Ramos (cell line): ENCODE data around the gene ITPR1.

ENCODE experiments used
- in situ Hi-C: fragments of 300-500 bp; cut with MboI; formaldehyde crosslinking; loops from one replicate; pipeline ENCODE4 v1.14.3; 2022; ENCODE audit warnings: low sequenced_read_pairs; ENCODE audit not compliant: unreplicated experiment

The ITPR1 gene

GRCh38 chr3:4562595-4562994, 69.4 kb downstream of the ITPR1 start:
- in situ Hi-C loops = no loop called here

- in situ Hi-C loops = no loop called here
Observed at GRCh38 chr3:4564270-4564669, 71.1 kb downstream of the ITPR1 start.

- in situ Hi-C loops = no loop called here
Observed at GRCh38 chr3:4564928-4565586, 71.9 kb downstream of the ITPR1 start.

DNA sequence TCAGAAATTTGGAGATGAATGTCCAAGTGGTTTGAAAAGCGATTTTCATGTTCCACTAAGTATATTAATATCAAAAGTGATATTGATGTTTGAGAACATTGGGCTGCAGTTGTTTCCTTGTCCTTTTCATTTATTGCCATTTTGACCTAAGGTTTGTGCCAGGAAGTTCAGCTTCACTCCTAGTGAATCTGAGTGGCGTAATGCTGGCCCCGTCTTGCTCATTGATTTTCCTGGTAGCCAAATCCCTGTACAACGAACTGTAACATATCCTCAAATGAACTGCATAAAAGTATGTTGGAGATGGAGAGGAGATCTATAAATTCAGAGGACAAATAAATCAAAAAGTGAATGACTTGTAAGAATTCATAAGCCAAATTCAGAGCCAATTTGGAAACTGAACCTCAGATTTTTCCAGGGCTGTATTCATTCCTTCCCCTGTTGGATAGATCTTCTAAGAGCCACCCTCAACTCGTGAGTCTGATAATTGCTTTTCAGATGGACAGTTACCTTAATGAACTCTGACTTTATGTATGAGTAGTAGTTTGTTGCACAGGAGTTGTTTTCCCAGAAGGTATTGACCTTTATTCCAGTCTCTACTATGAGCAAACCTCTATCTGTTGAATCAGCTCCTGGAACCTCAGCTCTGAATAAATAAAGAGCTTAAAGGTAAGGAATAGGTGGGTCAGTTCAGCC, 72.8 kb downstream of the ITPR1 start:
- in situ Hi-C loops = no loop called here

DNA sequence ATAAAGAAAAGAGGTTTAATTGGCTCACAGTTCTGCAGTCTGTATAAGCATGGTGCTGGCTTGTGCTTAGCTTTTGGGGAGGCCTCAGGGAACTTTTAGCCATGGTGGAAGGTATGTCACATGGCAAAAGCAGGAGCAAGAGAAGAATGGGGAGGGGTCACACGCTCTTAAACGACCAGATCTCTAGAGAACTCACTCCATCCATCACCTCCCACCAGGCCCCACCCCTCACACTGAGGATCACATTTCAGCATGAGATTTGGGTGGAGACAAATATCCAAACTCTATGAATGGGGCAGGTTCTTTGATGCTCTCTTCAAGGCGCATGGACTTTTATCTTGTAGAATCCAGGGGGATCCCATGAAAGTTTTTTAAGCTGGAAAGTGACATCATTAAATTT, 75.7 kb downstream of the ITPR1 start:
- in situ Hi-C loops = no loop called here

DNA sequence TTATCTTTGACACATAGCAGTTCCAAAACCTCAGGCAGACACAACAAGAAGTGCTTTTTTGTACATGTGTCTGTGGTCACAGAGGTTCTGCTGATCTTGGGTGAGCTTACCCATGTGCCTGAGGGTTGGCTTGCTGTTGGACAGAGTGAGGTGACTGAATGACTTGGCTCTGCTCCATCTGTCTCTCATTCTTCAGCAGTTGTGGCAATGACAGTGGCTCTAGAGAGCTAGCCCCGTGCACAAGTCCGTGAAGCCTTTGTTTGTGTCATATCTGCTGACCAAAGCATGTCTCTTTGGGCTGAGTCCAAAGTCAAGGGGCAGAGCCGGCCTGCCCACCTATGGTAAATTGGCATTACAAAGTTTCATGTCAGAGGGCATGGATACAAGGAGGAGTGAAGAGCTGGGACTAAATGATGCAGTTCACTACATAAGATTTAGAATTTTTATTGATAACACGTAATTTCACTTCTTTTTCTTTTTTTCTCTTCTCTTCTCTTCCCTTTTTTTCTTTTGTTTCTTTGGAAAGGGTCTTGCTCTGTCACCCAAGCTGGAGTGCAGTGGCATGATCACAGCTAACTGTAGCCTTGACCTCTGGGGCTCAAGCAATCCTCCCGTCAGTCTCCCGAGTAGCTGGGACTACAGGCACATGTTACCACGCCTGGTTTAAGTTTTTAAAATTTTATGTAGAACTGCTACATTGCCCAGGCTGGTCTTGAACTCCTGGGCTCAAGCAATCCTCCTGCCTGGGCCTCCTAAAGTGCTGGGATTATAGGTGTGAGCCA, 77.9 kb downstream of the ITPR1 start:
- in situ Hi-C loops = no loop called here

GRCh38 chr3:4571690-4572334, 78.7 kb downstream of the ITPR1 start:
- in situ Hi-C loops = no loop called here

- in situ Hi-C loops = no loop called here
Observed at GRCh38 chr3:4573153-4573552, 80.0 kb downstream of the ITPR1 start.

- in situ Hi-C loops = no loop called here
Observed at GRCh38 chr3:4574426-4574965, 81.3 kb downstream of the ITPR1 start.

- in situ Hi-C loops = no loop called here
Observed at GRCh38 chr3:4575381-4575780, 82.2 kb downstream of the ITPR1 start.

GRCh38 chr3:4577721-4578120, 84.6 kb downstream of the ITPR1 start:
- in situ Hi-C loops = no loop called here

DNA sequence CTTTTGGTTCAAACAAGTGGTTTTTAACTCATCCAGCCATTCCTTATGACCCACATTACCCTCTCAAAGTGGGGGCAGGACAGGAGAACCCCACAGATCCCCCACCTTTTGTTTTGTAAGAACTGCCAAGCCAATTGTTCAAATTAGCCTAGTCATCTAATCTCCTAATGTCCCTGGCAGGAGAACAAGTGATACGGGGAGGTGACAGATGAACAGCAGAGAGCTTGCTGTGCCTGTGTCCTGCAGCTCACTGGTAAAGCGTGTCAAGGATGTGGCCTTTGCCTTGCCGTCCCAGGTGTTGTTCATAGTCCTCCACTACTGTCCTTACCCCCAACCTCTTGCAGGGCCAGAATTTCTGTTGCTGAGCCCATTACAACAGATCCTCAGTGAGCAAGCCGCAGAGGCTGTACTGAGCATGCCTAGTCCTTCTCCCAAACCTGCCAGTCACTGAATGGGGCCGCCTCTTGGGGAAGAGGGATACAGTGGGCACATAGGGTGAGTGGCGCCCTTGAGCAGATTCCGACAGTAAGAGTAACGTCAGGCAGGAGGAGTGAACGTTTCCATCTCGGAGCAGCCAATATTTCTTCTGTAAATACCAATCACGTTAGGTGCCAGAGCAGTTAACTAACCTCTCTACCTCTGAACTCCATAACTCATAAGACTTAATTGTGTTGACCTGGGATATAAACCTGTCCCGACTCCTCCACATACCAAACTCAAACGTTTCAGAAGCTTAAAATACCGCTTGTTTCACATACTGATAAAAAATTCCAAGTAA, 87.4 kb downstream of the ITPR1 start:
- in situ Hi-C loops = no loop called here

- in situ Hi-C loops = no loop called here
Observed at GRCh38 chr3:4581124-4581424, 87.9 kb downstream of the ITPR1 start.

- in situ Hi-C loops = no loop called here
Observed at GRCh38 chr3:4581498-4581897, 88.3 kb downstream of the ITPR1 start.

- in situ Hi-C loops = no loop called here
Observed at GRCh38 chr3:4581920-4582611, 88.9 kb downstream of the ITPR1 start.

- in situ Hi-C loops = no loop called here
Observed at GRCh38 chr3:4582624-4583023, 89.5 kb downstream of the ITPR1 start.

DNA sequence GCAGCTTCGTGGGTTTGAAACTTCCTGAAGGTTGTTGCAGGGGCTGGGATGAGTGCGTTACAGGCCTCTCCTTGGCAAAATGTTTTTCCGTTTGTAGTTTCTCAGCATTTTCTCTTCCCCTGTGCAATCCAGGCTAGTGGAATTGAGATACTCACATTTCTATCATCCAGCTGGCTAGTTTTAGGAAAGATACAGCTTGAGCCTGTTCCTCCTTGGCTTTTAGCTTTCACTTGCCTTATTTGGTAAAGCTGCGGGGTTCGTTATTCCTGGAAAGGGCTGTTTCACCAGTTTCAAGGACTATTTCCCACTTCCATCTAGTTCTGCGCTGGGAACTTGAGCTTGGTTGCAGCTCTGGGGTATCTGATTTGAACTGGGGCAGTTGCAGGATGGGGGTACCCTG, 90.3 kb downstream of the ITPR1 start:
- in situ Hi-C loops = no loop called here

- in situ Hi-C loops = no loop called here
Observed at GRCh38 chr3:4584456-4585249, 91.5 kb downstream of the ITPR1 start.

- in situ Hi-C loops = no loop called here
Observed at GRCh38 chr3:4586381-4586780, 93.2 kb downstream of the ITPR1 start.
